C4-2B (cell line): ENCODE results near the gene ADCY10.

Experiments used
- CTCF ChIP-seq: fragments of 450-650 bp; conservative IDR thresholded peaks from 2 replicates; pipeline ENCODE4 v1.5.1; 2017; ENCODE audit warnings: mild to moderate bottlenecking
- ZFX ChIP-seq: fragments of 450-650 bp; IDR thresholded peaks from 2 replicates; pipeline ENCODE4 v1.6.1; 2017

- TF ChIP-seq CTCF: no peak
- TF ChIP-seq ZFX: no peak
Observed at GRCh38 chr1:167950569-167950968, 36.6 kb upstream of the ADCY10 start.
